HG03460 (cell line): ENCODE results near the gene UGT1A1.
"Not testable (repeated sequence)": the region's sequence is repeated elsewhere in the genome, so short reads cannot be mapped to it uniquely, and the experiment has no call there.

Source experiments
- ATAC-seq: cut with Tn5 transposase; IDR thresholded peaks from one replicate; pipeline ENCODE4 v1.9.1; 2021; ENCODE audit not compliant: unreplicated experiment

The UGT1A1 gene

DNA sequence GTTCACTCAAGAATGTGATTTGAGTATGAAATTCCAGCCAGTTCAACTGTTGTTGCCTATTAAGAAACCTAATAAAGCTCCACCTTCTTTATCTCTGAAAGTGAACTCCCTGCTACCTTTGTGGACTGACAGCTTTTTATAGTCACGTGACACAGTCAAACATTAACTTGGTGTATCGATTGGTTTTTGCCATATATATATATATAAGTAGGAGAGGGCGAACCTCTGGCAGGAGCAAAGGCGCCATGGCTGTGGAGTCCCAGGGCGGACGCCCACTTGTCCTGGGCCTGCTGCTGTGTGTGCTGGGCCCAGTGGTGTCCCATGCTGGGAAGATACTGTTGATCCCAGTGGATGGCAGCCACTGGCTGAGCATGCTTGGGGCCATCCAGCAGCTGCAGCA, at the start of gene UGT1A1:
UGT1A1 (plus strand) TSS at position 228 of the 400 bp plus-strand sequence; CDS start at position 246, 18 bp downstream.
- ATAC-seq, result no peak

DNA sequence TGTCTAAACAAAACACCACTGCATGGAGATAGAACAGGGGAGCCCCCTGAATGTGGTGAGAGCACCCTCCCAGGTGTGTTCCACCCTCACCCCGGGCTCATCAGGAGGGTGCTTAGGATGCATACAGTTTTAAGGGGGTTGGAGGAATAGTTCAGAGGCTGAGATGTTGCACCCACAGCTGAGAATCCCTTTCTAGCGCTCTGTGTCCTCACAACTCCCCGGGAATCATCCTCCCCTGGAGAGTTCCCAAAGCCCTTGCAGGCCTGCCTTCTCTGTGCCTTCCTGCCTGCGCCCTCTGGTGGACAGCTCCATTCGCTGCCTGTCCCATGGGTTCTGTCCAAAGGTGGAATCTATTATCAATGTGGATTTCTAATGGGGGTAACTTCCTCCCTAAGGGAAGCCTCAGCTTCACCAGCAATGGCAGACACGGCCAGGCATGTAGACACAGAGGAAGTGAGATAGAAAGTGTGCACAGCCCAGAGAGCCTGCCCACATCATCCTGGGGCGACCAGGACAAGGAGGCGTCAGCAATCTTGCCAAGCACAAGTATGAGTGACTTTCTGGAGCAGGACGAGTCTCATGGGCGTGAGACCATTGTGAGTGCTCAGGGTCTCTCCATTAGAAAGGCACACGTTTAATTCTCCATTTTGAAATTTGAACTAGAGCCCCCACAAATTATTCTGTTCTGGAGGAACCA, 48.6 kb upstream of the UGT1A1 start:
- ATAC-seq, result no peak

DNA sequence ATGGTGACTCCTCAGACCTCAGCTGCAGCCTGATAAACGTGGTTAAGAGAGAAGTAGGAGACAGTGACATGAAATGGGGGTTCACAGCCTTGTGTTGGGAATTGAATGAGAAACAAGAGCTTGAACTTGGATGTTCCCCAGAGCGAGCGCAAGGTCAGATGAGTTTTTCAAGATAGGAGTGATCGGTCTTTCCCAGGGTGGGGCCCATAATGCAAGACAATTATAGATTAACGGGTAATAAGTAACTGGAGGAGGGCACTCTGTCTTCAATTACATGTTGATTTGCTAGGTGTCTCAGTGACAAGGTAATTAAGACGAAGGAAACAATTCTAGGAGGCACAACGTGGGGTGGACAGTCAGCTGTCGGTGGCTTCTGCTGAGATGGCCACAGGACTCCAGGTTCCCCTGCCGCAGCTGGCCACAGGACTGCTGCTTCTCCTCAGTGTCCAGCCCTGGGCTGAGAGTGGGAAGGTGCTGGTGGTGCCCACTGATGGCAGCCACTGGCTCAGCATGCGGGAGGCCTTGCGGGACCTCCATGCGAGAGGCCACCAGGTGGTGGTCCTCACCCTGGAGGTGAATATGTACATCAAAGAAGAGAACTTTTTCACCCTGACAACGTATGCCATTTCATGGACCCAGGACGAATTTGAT, 47.3 kb upstream of the UGT1A1 start, which contains the start of gene UGT1A5:
UGT1A5 (plus strand) TSS at position 297 of the 651 bp plus-strand sequence; CDS start at position 382, 85 bp downstream.
- no peak for ATAC-seq

GRCh38 chr2:233713262-233713615, 46.8 kb upstream of the UGT1A1 start:
- ATAC-seq, result no peak

DNA sequence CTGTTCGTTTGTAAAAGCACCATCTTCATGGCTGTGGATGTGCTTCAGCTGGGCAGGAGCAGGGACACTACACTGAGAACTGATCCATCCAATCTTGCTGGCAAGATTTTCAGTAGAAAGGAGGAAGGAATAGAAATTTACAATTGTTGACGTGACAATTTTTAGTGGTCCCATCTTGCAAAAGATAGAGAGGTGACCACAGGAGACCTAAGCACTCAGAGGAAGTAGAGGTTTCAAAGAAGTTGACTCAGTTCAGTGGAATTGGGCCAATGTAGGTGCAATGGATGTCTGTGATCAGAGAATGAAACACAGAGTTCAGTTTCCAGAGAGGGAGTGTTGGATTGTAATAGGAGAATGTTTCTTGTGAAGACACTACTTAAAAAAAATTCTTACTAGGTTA, 45.9 kb upstream of the UGT1A1 start:
- ATAC-seq, result no peak

DNA sequence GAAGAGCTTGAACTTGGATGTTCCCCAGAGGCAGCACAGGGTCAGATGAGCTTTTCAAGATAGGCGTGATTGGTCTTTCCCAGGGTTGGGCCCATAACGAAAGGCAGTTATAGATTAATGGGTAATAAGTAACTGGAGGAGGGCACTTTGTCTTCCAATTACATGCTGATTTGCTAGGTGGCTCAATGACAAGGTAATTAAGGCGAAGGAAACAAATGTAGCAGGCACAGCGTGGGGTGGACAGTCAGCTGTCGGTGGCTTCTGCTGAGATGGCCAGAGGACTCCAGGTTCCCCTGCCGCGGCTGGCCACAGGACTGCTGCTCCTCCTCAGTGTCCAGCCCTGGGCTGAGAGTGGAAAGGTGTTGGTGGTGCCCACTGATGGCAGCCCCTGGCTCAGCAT, 41.5 kb upstream of the UGT1A1 start, which contains the start of gene UGT1A4:
UGT1A4 (plus strand) TSS at position 185 of the 400 bp plus-strand sequence; CDS start at position 270, 85 bp downstream.
- no peak for ATAC-seq

GRCh38 chr2:233728723-233729301, 31.3 kb upstream of the UGT1A1 start, which contains the start of gene UGT1A3:
UGT1A3 (plus strand) TSS chr2:233729042; CDS start chr2:233729127, 85 bp downstream.
- no peak for ATAC-seq

GRCh38 chr2:233736868-233737653, 23.0 kb upstream of the UGT1A1 start:
- not testable (repeated sequence) for ATAC-seq

GRCh38 chr2:233740870-233741269, 19.2 kb upstream of the UGT1A1 start:
- no peak for ATAC-seq

GRCh38 chr2:233743464-233744259, 16.4 kb upstream of the UGT1A1 start:
- no peak for ATAC-seq

DNA sequence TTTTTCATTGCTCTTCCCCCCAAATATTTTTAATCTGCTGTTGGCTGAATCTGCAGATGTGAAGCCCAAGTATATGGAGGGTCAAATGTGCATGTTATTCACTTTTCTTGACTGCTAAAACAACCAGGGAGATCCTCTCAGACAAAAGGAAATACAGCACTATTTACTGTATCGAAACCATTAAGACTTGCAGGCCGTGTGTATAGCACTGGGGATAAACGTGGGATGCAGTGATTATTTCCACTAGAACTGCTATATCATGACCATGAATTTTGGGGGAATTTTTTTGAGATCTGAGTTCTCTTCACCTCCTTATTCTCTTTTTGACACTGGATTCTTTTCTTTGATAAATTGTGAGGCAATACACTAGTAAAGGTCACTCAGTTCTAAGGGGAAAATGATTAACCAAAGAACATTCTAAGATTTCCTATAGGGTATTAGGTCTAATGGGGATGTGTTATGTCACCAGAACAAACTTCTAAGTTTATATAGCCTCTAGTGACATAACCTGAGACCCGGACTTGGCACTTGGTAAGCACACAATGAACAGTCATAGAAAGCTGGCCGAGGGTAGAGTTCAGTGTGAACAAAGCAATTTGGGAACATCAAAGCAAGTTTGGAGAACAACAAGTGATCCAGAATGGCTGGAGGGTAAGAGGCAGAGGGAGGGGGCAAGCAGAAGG, 14.9 kb upstream of the UGT1A1 start:
- ATAC-seq, result no peak

GRCh38 chr2:233745838-233746237, 14.2 kb upstream of the UGT1A1 start:
- not testable (repeated sequence) for ATAC-seq

DNA sequence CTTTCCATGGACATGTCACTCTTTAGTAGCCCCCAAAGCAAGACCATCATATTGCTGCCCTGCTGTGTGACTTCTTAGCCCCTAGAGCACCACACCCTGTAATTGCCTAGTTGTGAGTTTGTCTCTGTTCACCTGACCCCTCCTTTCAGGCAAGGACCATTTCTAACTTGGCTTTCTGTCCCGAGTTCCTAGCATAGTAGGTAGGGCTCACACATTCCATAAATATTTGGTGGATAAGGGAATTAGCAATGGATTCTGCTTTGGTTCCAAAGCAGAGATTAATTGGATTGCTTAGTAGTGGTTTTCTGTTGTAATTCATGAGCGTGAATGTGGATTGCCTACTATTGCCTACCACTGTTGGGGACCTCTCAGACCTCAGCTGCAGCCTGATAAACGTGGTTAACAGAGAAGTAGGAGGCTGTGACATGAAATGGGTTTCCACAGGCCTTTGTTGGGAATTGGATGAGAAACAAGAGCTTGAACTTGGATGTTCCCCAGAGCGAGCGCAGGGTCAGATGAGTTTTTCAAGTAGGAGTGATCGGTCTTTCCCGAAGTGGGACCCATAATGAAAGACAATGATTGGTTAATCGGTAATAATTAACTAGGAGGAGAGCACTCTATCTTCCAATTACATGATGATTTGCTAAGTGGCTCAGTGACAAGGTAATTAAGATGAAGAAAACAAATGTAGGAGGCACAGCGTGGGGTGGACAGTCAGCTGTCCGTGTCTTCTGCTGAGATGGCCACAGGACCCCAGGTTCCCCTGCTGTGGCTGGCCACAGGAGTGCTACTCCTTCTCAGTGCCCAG, 13.4 kb upstream of the UGT1A1 start:
- ATAC-seq, result no peak

DNA sequence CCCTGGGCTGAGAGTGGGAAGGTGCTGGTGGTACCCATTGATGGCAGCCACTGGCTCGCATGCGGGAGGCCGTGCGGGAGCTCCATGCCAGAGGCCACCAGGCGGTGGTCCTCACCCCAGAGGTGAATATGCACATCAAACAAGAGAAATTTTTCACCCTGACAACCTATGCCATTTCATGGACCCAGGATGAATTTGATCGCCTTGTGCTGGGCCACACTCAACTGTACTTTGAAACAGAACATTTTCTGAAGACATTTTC, 12.9 kb upstream of the UGT1A1 start:
- ATAC-seq, result no peak

DNA sequence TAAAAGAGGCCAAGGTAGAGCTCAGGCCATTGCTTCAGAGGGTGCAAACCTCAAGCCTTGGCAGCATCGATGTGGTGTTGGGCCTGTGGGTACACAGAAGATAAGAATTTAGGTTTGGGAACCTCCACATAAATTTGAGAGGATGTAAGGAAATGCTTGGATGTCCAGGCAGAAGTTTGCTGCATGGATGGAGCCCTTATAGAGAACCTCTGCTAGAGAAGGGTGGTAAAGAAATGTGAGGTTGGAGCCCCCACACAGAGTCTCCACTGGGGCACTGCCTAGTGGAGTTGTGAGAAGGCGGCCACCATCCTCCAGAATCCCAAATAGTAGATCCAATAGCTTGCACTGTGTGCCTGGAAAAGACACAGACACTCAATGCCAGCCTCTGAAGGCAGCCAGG, 9.4 kb upstream of the UGT1A1 start:
- not testable (repeated sequence) for ATAC-seq

GRCh38 chr2:233751212-233752009, 8.7 kb upstream of the UGT1A1 start:
- not testable (repeated sequence) for ATAC-seq

DNA sequence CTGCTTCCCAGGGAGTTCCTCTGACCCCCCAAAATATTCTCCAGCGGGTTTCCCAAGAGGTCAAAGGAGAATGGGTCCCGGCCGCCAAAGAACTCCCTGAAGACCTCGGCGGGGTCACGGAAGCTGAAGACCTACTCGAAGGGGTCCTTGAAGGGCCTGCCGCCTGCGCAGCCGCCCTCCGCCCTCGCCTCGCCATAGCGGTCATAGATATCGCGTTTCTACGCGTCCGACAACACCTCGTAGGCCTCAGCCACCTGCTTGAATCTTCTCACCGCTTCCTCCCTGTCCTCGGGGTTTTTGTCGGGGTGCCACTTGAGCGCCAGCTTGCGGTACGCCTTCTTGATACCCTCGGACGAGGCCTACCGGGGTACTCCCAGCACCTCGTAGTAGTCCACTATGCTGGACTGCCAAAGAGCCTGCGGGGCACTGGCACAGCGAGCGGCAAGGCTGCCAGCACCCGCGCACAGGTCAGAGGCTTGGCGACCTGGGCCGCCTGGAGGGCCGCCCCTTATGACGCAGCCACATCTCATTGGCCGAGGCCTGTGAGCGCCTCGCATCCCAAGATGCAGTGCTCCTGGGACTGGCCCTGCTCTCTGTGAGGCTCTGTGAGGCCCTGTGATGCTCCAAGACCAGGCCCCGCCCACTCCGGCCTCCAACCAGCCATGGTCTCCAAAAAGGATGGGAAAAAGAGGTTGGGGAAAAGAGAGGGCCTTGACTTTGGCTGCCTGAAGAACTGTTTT, 5.0 kb upstream of the UGT1A1 start:
- no peak for ATAC-seq
